Lung (tissue), 12 donors: Measurements from ENCODE around the gene NABP2. TPM values are rescaled to one million over a fixed set of nuclear protein-coding genes. Genes with fewer than 3 reads are reported as not detected.

Experiments used
- ATAC-seq: fragments of 200-7000 bp; cut with Tn5 transposase; one replicate; pipeline ENCODE4 v1.9.1; 2020; ENCODE audit warnings: moderate number of reproducible peaks; ENCODE audit not compliant: insufficient read depth, low FRiP score
- DNase-seq, 3 donors: peaks; one replicate each; pipeline ENCODE4 v3.0.0-alpha.2; 2013 to 2017
- H3K27ac ChIP-seq, 2 donors: one replicate each; pipeline ENCODE4 v1.5.1; 2013; ENCODE audit warnings: mild to moderate bottlenecking in 2 of 2, moderate library complexity in 2 of 2, control low read depth in 1 of 2, inconsistent platforms in 1 of 2, low read depth in 1 of 2, low read length in 1 of 2
- H3K27me3 ChIP-seq, 3 donors: one replicate each; pipeline ENCODE4 v1.5.1; 2013; ENCODE audit warnings: low read length in 2 of 3; ENCODE audit not compliant: control insufficient read depth in 3 of 3, insufficient read depth in 3 of 3
- H3K36me3 ChIP-seq, 4 donors: one replicate each; pipeline ENCODE4 v1.5.1; 2013; ENCODE audit warnings: low read length in 4 of 4, mild to moderate bottlenecking in 1 of 4, moderate library complexity in 1 of 4; ENCODE audit not compliant: control insufficient read depth in 4 of 4, insufficient read depth in 4 of 4
- H3K4me1 ChIP-seq, 5 donors: one replicate each; pipeline ENCODE4 v1.5.1; 2013; ENCODE audit warnings: low read length in 5 of 5, mild to moderate bottlenecking in 2 of 5, moderate library complexity in 1 of 5; ENCODE audit not compliant: control insufficient read depth in 5 of 5, insufficient read depth in 5 of 5
- H3K4me3 ChIP-seq: one replicate; pipeline ENCODE4 v1.5.1; 2013; ENCODE audit warnings: mild to moderate bottlenecking, control low read depth, moderate library complexity
- H3K9ac ChIP-seq, 2 donors: one replicate each; pipeline ENCODE4 v1.5.1; 2013; ENCODE audit warnings: low read length in 2 of 2, control low read depth in 1 of 2; ENCODE audit not compliant: insufficient read depth in 1 of 2
- H3K9me3 ChIP-seq, 4 donors: one replicate each; pipeline ENCODE4 v1.5.1; 2013; ENCODE audit warnings: low read length in 3 of 4, mild to moderate bottlenecking in 1 of 4, moderate library complexity in 1 of 4; ENCODE audit not compliant: control insufficient read depth in 4 of 4, insufficient read depth in 3 of 4
- WGBS, 2 donors: extraction: QIAGEN DNeasy Blood & Tissue Kit; methylation state at CpG; one replicate each; pipeline ENCODE4 v1.1.7; 2013; 5-methylcytosine and 5-hydroxymethylcytosine counted together
- polyA plus RNA-seq, 2 donors: library from polyadenylated mRNA; stranded (reverse); fragments of 200-250 nt; gene quantifications; one replicate each; pipeline ENCODE4 v1.2.1, GENCODE V29; 2013
- total RNA-seq, 2 donors: library from RNA; depleted of rRNA in 1 of 2; stranded (reverse); fragments of >200 nt in 1 of 2; gene quantifications; one replicate each; pipeline ENCODE4 v1.2.1, GENCODE V29; 2014 to 2021
- TF ChIP-seq, protein P1 (sequence below): IDR thresholded peaks from 2 replicates; pipeline ENCODE4 v1.5.1; 2012; ENCODE audit warnings: mild to moderate bottlenecking; ENCODE audit errors: control extremely low read depth, extremely low read depth
- donor health status: control.
- donor health status: control.
- donor health status: Bipolar disorder and iron deficiency.
- donor health status: healthy.
- donor health status: DM: yes; HTN: yes; CAD: no.

NABP2 gene
- total and polyA plus RNA-seq, 4 donors = 11.3 to 31.4 (median 23.0) TPM

DNA sequence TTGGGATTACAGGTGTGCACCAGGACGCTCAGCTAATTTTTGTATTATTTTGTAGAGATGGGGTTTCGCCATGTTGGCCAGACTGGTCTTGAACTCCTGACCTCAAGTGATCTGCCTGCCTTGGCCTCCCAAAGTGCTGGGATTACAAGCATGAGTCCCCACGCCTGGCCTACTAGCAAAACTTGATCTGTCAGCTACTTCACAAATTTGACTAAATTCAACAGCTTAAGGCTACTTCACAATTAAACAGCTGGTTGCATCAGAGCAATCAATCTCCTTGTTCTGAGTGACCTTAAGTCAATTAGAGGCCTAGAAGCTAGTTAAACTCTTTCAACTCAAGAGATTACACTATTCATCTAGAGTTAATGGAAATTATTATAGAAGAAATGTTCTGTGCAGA, 54.8 kb downstream of the NABP2 start:
- H3K4me1 ChIP-seq = no peaks in the 10 kb centered on the region
- H3K27me3 ChIP-seq = no peaks in the 10 kb centered on the region
- H3K27ac ChIP-seq = no peak overlapping the region
- TF ChIP-seq, protein P1, sequence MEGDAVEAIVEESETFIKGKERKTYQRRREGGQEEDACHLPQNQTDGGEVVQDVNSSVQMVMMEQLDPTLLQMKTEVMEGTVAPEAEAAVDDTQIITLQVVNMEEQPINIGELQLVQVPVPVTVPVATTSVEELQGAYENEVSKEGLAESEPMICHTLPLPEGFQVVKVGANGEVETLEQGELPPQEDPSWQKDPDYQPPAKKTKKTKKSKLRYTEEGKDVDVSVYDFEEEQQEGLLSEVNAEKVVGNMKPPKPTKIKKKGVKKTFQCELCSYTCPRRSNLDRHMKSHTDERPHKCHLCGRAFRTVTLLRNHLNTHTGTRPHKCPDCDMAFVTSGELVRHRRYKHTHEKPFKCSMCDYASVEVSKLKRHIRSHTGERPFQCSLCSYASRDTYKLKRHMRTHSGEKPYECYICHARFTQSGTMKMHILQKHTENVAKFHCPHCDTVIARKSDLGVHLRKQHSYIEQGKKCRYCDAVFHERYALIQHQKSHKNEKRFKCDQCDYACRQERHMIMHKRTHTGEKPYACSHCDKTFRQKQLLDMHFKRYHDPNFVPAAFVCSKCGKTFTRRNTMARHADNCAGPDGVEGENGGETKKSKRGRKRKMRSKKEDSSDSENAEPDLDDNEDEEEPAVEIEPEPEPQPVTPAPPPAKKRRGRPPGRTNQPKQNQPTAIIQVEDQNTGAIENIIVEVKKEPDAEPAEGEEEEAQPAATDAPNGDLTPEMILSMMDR = no peak
- WGBS, 2 donors = 87 to 92% methylated on average over 3 of the region's 3 CpGs
- H3K36me3 ChIP-seq = peaks cover 41 to 47% (median 45%) of the 10 kb centered on the region in 4 donors
- H3K9ac ChIP-seq = no peak overlapping the region
- ATAC-seq (no peak), DNase-seq (no peak)
- H3K4me3 ChIP-seq = no peak overlapping the region
- H3K9me3 ChIP-seq = no peaks in the 10 kb centered on the region

Other genes with a start within 250 kb of the NABP2 start
- 10 to 100 TPM; 17.7 to 26.2 TPM for gene SUOX, start 227.1 kb upstream of the NABP2 start, total RNA-seq
- 10 to 100 TPM; 15.1 to 17.1 TPM for gene SUOX, start 227.1 kb upstream of the NABP2 start, polyA plus RNA-seq
- 10 to 100 TPM in 1 of 2 donors, 1 to 10 TPM in 1; 7.0 to 10.7 TPM for gene IKZF4, start 203.3 kb upstream of the NABP2 start, total RNA-seq
- gene IKZF4, start 203.3 kb upstream of the NABP2 start, polyA plus RNA-seq = 1 to 10 TPM; 3.3 to 3.5 TPM
- gene RPS26, start 182.4 kb upstream of the NABP2 start, total RNA-seq = 10 to 100 TPM; 53.1 to 94.2 TPM
- gene RPS26, start 182.4 kb upstream of the NABP2 start, polyA plus RNA-seq = 1,000 to 10,000 TPM; 1,088 to 1,477 TPM
- gene ERBB3, start 144.2 kb upstream of the NABP2 start, total RNA-seq = 100 to 1,000 TPM in 1 of 2 donors, 10 to 100 TPM in 1; 67.9 to 191 TPM
- 10 to 100 TPM; 31.4 to 52.3 TPM for gene ERBB3, start 144.2 kb upstream of the NABP2 start, polyA plus RNA-seq
- 10 to 100 TPM; 80.2 to 81.3 TPM for gene PA2G4, start 119.8 kb upstream of the NABP2 start, total RNA-seq
- 100 to 1,000 TPM in 1 of 2 donors, 10 to 100 TPM in 1; 97.6 to 137 TPM for gene PA2G4, start 119.8 kb upstream of the NABP2 start, polyA plus RNA-seq
- gene RPL41, start 107.7 kb upstream of the NABP2 start, total RNA-seq = 1,000 to 10,000 TPM; 1,569 to 3,132 TPM
- gene RPL41, start 107.7 kb upstream of the NABP2 start, polyA plus RNA-seq = 1,000 to 10,000 TPM; 4,690 to 5,737 TPM
- 1 to 10 TPM; 2.5 to 7.9 TPM for gene ZC3H10, start 106.1 kb upstream of the NABP2 start, total RNA-seq
- gene ZC3H10, start 106.1 kb upstream of the NABP2 start, polyA plus RNA-seq = 1 to 10 TPM; 3.1 to 3.5 TPM
- 100 to 1,000 TPM in 1 of 2 donors, 10 to 100 TPM in 1; 57.4 to 131 TPM for gene ESYT1, start 96.1 kb upstream of the NABP2 start, total RNA-seq
- 10 to 100 TPM; 23.5 to 71.0 TPM for gene ESYT1, start 96.1 kb upstream of the NABP2 start, polyA plus RNA-seq
- 10 to 100 TPM; 39.1 to 46.1 TPM for gene MYL6B, start 71.8 kb upstream of the NABP2 start, total RNA-seq
- 10 to 100 TPM; 20.7 to 40.3 TPM for gene MYL6B, start 71.8 kb upstream of the NABP2 start, polyA plus RNA-seq
- gene MYL6, start 66.0 kb upstream of the NABP2 start, total RNA-seq = 1,000 to 10,000 TPM; 1,471 to 1,783 TPM
- gene MYL6, start 66.0 kb upstream of the NABP2 start, polyA plus RNA-seq = 1,000 to 10,000 TPM; 2,612 to 3,593 TPM
- 10 to 100 TPM; 66.5 to 97.5 TPM for gene SMARCC2, start 34.9 kb upstream of the NABP2 start, total RNA-seq
- 10 to 100 TPM; 23.9 to 29.0 TPM for gene SMARCC2, start 34.9 kb upstream of the NABP2 start, polyA plus RNA-seq
- 10 to 100 TPM; 49.5 to 54.6 TPM for gene RNF41, start 2.4 kb upstream of the NABP2 start, total RNA-seq
- 10 to 100 TPM; 18.1 to 40.6 TPM for gene RNF41, start 2.4 kb upstream of the NABP2 start, polyA plus RNA-seq
- gene SLC39A5, start 5.7 kb downstream of the NABP2 start, total RNA-seq = 1 to 10 TPM in 1 of 2 donors, under 1 TPM in 1; 0.71 to 1.1 TPM
- gene SLC39A5, start 5.7 kb downstream of the NABP2 start, polyA plus RNA-seq = under 1 TPM; 0.13 to 0.20 TPM
- 10 to 100 TPM; 25.9 to 38.1 TPM for gene ANKRD52, start 34.0 kb downstream of the NABP2 start, total RNA-seq
- gene ANKRD52, start 34.0 kb downstream of the NABP2 start, polyA plus RNA-seq = 1 to 10 TPM; 9.2 to 9.9 TPM
- 10 to 100 TPM in 1 of 2 donors, 1 to 10 TPM in 1; 8.3 to 16.5 TPM for gene COQ10A, start 42.6 kb downstream of the NABP2 start, total RNA-seq
- 10 to 100 TPM in 1 of 2 donors, 1 to 10 TPM in 1; 5.8 to 18.1 TPM for gene COQ10A, start 42.6 kb downstream of the NABP2 start, polyA plus RNA-seq
- gene CS, start 76.0 kb downstream of the NABP2 start, total RNA-seq = 100 to 1,000 TPM; 101 to 204 TPM
- gene CS, start 76.0 kb downstream of the NABP2 start, polyA plus RNA-seq = 10 to 100 TPM; 43.1 to 87.9 TPM
- gene CNPY2, start 91.6 kb downstream of the NABP2 start, total RNA-seq = 100 to 1,000 TPM in 1 of 2 donors, 10 to 100 TPM in 1; 38.8 to 125 TPM
- 100 to 1,000 TPM; 128 to 153 TPM for gene CNPY2, start 91.6 kb downstream of the NABP2 start, polyA plus RNA-seq
- gene PAN2, start 109.7 kb downstream of the NABP2 start, total RNA-seq = 10 to 100 TPM; 61.4 to 68.2 TPM
- 10 to 100 TPM; 22.4 to 43.0 TPM for gene PAN2, start 109.7 kb downstream of the NABP2 start, polyA plus RNA-seq
- under 1 TPM; 0.34 to 0.77 TPM for gene IL23A, start 114.5 kb downstream of the NABP2 start, total RNA-seq
- 1 to 10 TPM in 1 of 2 donors, under 1 TPM in 1; 0.43 to 4.0 TPM for gene IL23A, start 114.5 kb downstream of the NABP2 start, polyA plus RNA-seq
- gene STAT2, start 135.8 kb downstream of the NABP2 start, total RNA-seq = 100 to 1,000 TPM; 139 to 218 TPM
- 10 to 100 TPM; 64.8 to 67.2 TPM for gene STAT2, start 135.8 kb downstream of the NABP2 start, polyA plus RNA-seq
- gene APOF, start 138.5 kb downstream of the NABP2 start, total RNA-seq = under 1 TPM in 1 of 2 donors, not detected in 1; 0.12 TPM
- not detected for gene APOF, start 138.5 kb downstream of the NABP2 start, polyA plus RNA-seq
- gene TIMELESS, start 225.1 kb downstream of the NABP2 start, total RNA-seq = 10 to 100 TPM in 1 of 2 donors, 1 to 10 TPM in 1; 9.9 to 11.2 TPM
- gene TIMELESS, start 225.1 kb downstream of the NABP2 start, polyA plus RNA-seq = 1 to 10 TPM; 7.3 to 8.1 TPM
- gene MIP, start 230.3 kb downstream of the NABP2 start, total RNA-seq = not detected
- gene MIP, start 230.3 kb downstream of the NABP2 start, polyA plus RNA-seq = under 1 TPM; 0.06 to 0.08 TPM
- gene SPRYD4, start 244.2 kb downstream of the NABP2 start, total RNA-seq = 1 to 10 TPM; 2.5 to 3.4 TPM
- 1 to 10 TPM; 2.0 to 2.2 TPM for gene SPRYD4, start 244.2 kb downstream of the NABP2 start, polyA plus RNA-seq